HepG2 (cell line): ENCODE results near the gene CHPF. TPM values are rescaled to one million over a fixed set of nuclear protein-coding genes. Genes with fewer than 3 reads are reported as not detected.
A peak's percentile ranks its signal among the peaks of the same experiment; 100 is the strongest.

Experiments used
- CBX5 ChIP-seq: sonication (generic); formaldehyde crosslinking; IDR thresholded peaks from 2 replicates; pipeline ENCODE4 v1.4.0; 2020; ENCODE audit warnings: missing genetic modification reagents, borderline replicate concordance
- DMAP1 ChIP-seq: IDR thresholded peaks from 2 replicates; pipeline ENCODE4 v1.6.1; 2016
- DPF2 ChIP-seq: sonication (generic); formaldehyde crosslinking; IDR thresholded peaks from 2 replicates; pipeline ENCODE4 v1.4.0; 2020; ENCODE audit warnings: mild to moderate bottlenecking, low read depth, missing genetic modification reagents, borderline replicate concordance
- HIVEP1 ChIP-seq: sonication (generic); formaldehyde crosslinking; IDR thresholded peaks from 2 replicates; pipeline ENCODE4 v1.4.0; 2020; ENCODE audit warnings: mild to moderate bottlenecking, missing genetic modification reagents
- IKZF1 ChIP-seq: fragments of 450-650 bp; IDR thresholded peaks from 2 replicates; pipeline ENCODE4 v1.7.1; 2016
- IKZF4 ChIP-seq: sonication (generic); formaldehyde crosslinking; IDR thresholded peaks from 2 replicates; pipeline ENCODE4 v1.5.1; 2020; ENCODE audit warnings: borderline replicate concordance, mild to moderate bottlenecking, low read depth, missing genetic modification reagents; ENCODE audit errors: not compliant biosample characterization
- KLF16 ChIP-seq, 2 experiments: sonication (generic) in 1 of 2; formaldehyde crosslinking in 1 of 2; IDR thresholded peaks; 2 replicates each; pipeline versions ENCODE4 v1.6.1 to v1.8.0; 2016 to 2023; ENCODE audit warnings: missing genetic modification reagents in 2 of 2, missing compliant biosample characterization in 1 of 2
- MED1 ChIP-seq: sonication (generic); formaldehyde crosslinking; IDR thresholded peaks from 2 replicates; pipeline ENCODE4 v1.4.0; 2020; ENCODE audit warnings: missing genetic modification reagents
- MED8 ChIP-seq: sonication (generic); formaldehyde crosslinking; IDR thresholded peaks from 2 replicates; pipeline ENCODE4 v1.8.1; 2023; ENCODE audit warnings: mild to moderate bottlenecking, missing genetic modification reagents; ENCODE audit not compliant: insufficient replicate concordance
- MYNN ChIP-seq: sonication (generic); formaldehyde crosslinking; IDR thresholded peaks from 2 replicates; pipeline ENCODE4 v1.4.0; 2020; ENCODE audit warnings: mild to moderate bottlenecking, low read depth, missing genetic modification reagents
- NCOR1 ChIP-seq: fragments of 200-600 bp; sonication (generic); IDR thresholded peaks from 2 replicates; pipeline ENCODE4 v1.7.0; 2017; ENCODE audit warnings: antibody characterized with exemption, low read length, borderline replicate concordance
- SOX6 ChIP-seq, 2 experiments: fragments of 450-650 bp in 1 of 2; sonication (generic) in 1 of 2; formaldehyde crosslinking in 1 of 2; IDR thresholded peaks; 2 replicates each; pipeline versions ENCODE4 v1.4.0 to v1.6.1; 2017 to 2020; ENCODE audit warnings: antibody characterized with exemption in 1 of 2, mild to moderate bottlenecking in 1 of 2, missing genetic modification reagents in 1 of 2
- TMF1 ChIP-seq: sonication (generic); formaldehyde crosslinking; IDR thresholded peaks from 2 replicates; pipeline ENCODE4 v1.8.1; 2022; ENCODE audit warnings: low read depth, missing genetic modification reagents
- ZKSCAN1 ChIP-seq: fragments of 150-350 bp; IDR thresholded peaks from 2 replicates; pipeline ENCODE4 v1.6.1; 2014; ENCODE audit warnings: low read length
- ZNF224 ChIP-seq: sonication (generic); formaldehyde crosslinking; IDR thresholded peaks from 2 replicates; pipeline ENCODE4 v1.5.0; 2020; ENCODE audit warnings: mild to moderate bottlenecking, missing genetic modification reagents
- ZNF256 ChIP-seq: sonication (generic); formaldehyde crosslinking; conservative IDR thresholded peaks from 2 replicates; pipeline ENCODE4 v1.4.0; 2020; ENCODE audit warnings: missing genetic modification reagents
- ZNF335 ChIP-seq: sonication (generic); formaldehyde crosslinking; IDR thresholded peaks from 2 replicates; pipeline ENCODE4 v1.4.0; 2020; ENCODE audit warnings: missing genetic modification reagents
- ZNF343 ChIP-seq: sonication (generic); formaldehyde crosslinking; IDR thresholded peaks from 2 replicates; pipeline ENCODE4 v1.4.0; 2020; ENCODE audit warnings: mild to moderate bottlenecking, missing genetic modification reagents
- ZNF747 ChIP-seq: sonication (generic); formaldehyde crosslinking; IDR thresholded peaks from 2 replicates; pipeline ENCODE4 v1.8.1; 2023; ENCODE audit warnings: missing genetic modification reagents, mild to moderate bottlenecking, borderline replicate concordance
- polyA plus RNA-seq, 8 experiments: library from polyadenylated mRNA; depleted of rRNA in 3 of 8; stranded (reverse) in 7 of 8; unstranded in 1 of 8; fragments of >200 nt; fragmentation: Illumina TruSeq in 4 of 8; extraction: Trizol in 4 of 8; gene quantifications; 2 replicates each; pipeline versions ENCODE4 v1.2.1 to v1.2.3, GENCODE V29; 2011 to 2016; ENCODE audit warnings: low read depth in 4 of 8, missing spikeins in 1 of 8, mixed read lengths in 1 of 8; ENCODE audit not compliant: insufficient read depth in 1 of 8
- total RNA-seq, 5 experiments: library from RNA; depleted of rRNA; stranded (reverse); fragments of >200 nt; fragmentation: Illumina TruSeq; extraction: Trizol; gene quantifications; 2 replicates each; pipeline ENCODE4 v1.2.3, GENCODE V29; 2016; ENCODE audit warnings: low read depth in 1 of 5
- TF ChIP-seq, protein P1 (sequence below): sonication (generic); formaldehyde crosslinking; IDR thresholded peaks from 2 replicates; pipeline ENCODE4; 2020; ENCODE audit warnings: missing genetic modification reagents, mild to moderate bottlenecking, borderline replicate concordance
- TF ChIP-seq, protein P2 (sequence below): sonication (generic); formaldehyde crosslinking; IDR thresholded peaks from 2 replicates; pipeline ENCODE4 v1.8.1; 2023; ENCODE audit warnings: mild to moderate bottlenecking, missing genetic modification reagents, borderline replicate concordance
- TF ChIP-seq, protein P3 (sequence below): IDR thresholded peaks from 2 replicates; pipeline ENCODE4 v1.6.1; 2016; ENCODE audit warnings: mild to moderate bottlenecking
- TF ChIP-seq, protein P4 (sequence below): sonication (generic); formaldehyde crosslinking; IDR thresholded peaks from 2 replicates; pipeline ENCODE4 v1.5.1; 2020; ENCODE audit warnings: mild to moderate bottlenecking, moderate library complexity, missing genetic modification reagents

CHPF gene
- total and polyA plus RNA-seq, 2 of the 13 experiments (the other 11 are each of a cell fraction or from before 2014, with no cell fraction given) = 79.6 to 111 TPM

DNA sequence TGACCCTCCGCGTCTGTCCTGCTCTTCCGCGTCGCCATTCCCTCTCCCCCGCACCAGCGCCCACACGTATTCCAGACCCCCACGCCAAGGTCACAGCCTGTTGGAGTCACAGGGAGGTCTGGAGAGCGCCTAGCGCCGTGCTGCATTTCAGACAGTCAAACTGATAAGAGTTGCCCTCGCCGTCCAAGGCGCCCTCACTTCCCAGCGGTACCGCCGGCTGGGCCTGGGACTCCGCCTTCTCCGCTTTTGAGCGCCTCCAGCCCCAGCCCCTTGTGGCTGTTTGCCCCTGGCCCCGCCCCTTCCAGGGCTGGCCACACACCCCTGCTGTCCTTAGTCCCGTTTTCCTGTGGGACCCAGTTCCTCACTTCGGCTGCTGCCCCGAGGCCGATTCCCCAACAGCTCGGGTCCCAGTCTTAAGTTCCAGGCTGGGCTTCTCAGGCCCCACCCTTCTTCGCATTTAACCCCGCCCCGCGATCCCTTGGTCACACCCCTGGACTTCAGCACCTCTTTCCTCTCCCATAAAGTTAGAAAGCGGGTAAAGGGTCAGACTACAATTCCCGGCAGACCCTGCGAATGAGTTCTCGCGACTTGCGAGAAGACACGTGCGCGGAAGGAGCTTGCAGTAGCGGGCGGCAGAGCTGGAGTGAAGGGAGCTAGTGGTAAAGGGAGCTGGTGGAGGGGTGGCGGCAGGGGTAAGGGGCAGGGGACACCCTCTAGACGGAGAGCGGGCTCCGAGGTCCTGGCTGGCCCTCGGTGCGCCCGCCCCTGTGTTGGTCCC is 45.1 kb downstream of the CHPF start, which contains the start of gene GMPPA (continued):
- TF ChIP-seq, protein P1, sequence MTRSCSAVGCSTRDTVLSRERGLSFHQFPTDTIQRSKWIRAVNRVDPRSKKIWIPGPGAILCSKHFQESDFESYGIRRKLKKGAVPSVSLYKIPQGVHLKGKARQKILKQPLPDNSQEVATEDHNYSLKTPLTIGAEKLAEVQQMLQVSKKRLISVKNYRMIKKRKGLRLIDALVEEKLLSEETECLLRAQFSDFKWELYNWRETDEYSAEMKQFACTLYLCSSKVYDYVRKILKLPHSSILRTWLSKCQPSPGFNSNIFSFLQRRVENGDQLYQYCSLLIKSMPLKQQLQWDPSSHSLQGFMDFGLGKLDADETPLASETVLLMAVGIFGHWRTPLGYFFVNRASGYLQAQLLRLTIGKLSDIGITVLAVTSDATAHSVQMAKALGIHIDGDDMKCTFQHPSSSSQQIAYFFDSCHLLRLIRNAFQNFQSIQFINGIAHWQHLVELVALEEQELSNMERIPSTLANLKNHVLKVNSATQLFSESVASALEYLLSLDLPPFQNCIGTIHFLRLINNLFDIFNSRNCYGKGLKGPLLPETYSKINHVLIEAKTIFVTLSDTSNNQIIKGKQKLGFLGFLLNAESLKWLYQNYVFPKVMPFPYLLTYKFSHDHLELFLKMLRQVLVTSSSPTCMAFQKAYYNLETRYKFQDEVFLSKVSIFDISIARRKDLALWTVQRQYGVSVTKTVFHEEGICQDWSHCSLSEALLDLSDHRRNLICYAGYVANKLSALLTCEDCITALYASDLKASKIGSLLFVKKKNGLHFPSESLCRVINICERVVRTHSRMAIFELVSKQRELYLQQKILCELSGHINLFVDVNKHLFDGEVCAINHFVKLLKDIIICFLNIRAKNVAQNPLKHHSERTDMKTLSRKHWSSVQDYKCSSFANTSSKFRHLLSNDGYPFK = peak; percentile 80; the same call in 1 of the 2 replicates
- peak; percentile 59; the same call in 1 of the 2 replicates for TF ChIP-seq MED1 (CRISPR knock-in tag)
- TF ChIP-seq DMAP1 (CRISPR knock-in tag) = peak; percentile 93
- TF ChIP-seq CBX5 = no peak; the same call in 1 of the 2 replicates
- TF ChIP-seq IKZF1 = no peak
- TF ChIP-seq, protein P2, sequence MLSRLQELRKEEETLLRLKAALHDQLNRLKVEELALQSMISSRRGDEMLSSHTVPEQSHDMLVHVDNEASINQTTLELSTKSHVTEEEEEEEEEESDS (CRISPR knock-in tag) = no peak
- no peak for TF ChIP-seq ZNF747 (CRISPR knock-in tag)
- TF ChIP-seq SOX6 (IDR thresholded peaks at IDR 0.05) = no peak
- TF ChIP-seq SOX6 (CRISPR knock-in tag; IDR thresholded peaks at IDR 0.05) = peak; percentile 64
- TF ChIP-seq KLF16 (CRISPR knock-in tag; IDR thresholded peaks at IDR 0.05) = no peak; a peak in 2 of 4 replicates
- TF ChIP-seq ZNF256 (CRISPR knock-in tag) = peak; percentile 78
- TF ChIP-seq ZNF224 = no peak
- peak; percentile 36; the same call in 1 of the 2 replicates for TF ChIP-seq ZNF335
- TF ChIP-seq TMF1 = no peak
- no peak for TF ChIP-seq ZNF343 (CRISPR knock-in tag)
- TF ChIP-seq, protein P3, sequence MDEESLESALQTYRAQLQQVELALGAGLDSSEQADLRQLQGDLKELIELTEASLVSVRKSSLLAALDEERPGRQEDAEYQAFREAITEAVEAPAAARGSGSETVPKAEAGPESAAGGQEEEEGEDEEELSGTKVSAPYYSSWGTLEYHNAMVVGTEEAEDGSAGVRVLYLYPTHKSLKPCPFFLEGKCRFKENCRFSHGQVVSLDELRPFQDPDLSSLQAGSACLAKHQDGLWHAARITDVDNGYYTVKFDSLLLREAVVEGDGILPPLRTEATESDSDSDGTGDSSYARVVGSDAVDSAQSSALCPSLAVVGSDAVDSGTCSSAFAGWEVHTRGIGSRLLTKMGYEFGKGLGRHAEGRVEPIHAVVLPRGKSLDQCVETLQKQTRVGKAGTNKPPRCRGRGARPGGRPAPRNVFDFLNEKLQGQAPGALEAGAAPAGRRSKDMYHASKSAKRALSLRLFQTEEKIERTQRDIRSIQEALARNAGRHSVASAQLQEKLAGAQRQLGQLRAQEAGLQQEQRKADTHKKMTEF (CRISPR knock-in tag) = peak; percentile 67
- 0 out of 2 replicates have a peak, but pooled peaks have one; percentile 26 for TF ChIP-seq HIVEP1 (CRISPR knock-in tag)
- peak; percentile 68; the same call in 1 of the 2 replicates for TF ChIP-seq NCOR1
- no peak for TF ChIP-seq MYNN (CRISPR knock-in tag)
- TF ChIP-seq MED8 = peak; percentile 26
- no peak for TF ChIP-seq ZKSCAN1
- no peak for TF ChIP-seq DPF2 (CRISPR knock-in tag)
- no peak for TF ChIP-seq IKZF4
- TF ChIP-seq, protein P4, sequence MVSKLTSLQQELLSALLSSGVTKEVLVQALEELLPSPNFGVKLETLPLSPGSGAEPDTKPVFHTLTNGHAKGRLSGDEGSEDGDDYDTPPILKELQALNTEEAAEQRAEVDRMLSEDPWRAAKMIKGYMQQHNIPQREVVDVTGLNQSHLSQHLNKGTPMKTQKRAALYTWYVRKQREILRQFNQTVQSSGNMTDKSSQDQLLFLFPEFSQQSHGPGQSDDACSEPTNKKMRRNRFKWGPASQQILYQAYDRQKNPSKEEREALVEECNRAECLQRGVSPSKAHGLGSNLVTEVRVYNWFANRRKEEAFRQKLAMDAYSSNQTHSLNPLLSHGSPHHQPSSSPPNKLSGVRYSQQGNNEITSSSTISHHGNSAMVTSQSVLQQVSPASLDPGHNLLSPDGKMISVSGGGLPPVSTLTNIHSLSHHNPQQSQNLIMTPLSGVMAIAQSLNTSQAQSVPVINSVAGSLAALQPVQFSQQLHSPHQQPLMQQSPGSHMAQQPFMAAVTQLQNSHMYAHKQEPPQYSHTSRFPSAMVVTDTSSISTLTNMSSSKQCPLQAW (CRISPR knock-in tag) = peak; percentile 97
